ENCODE results near the gene DLG1. TPM values are rescaled to one million over a fixed set of nuclear protein-coding genes. Genes with fewer than 3 reads are reported as not detected.

DLG1 gene
- total RNA-seq, 4 donors from 2014 or later, result 103 to 150 (median 122) TPM

DNA sequence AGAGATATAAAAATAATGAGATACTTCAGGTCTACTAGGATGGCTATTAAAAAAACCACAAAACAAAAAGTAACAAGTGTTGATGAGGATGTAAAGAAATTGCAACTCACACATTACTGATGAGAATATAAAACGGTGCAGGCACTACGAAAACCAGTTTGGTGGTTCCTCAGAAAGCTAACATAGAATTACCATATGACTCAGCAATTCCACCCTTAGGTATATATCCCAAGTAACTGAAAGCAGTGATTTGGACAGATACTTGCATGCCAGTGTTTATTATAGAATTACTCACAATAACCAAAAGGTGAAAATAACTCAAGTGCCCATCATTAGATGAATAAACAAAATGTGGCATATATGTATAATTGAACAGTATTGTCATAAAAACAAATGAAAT is 181.3 kb downstream of the DLG1 start:
- peaks cover 0 to 52% (median 0%) of the 10 kb centered on the region in 3 donors for H3K36me3 ChIP-seq
- DNase-seq, result no peak
- TF ChIP-seq, protein P1, sequence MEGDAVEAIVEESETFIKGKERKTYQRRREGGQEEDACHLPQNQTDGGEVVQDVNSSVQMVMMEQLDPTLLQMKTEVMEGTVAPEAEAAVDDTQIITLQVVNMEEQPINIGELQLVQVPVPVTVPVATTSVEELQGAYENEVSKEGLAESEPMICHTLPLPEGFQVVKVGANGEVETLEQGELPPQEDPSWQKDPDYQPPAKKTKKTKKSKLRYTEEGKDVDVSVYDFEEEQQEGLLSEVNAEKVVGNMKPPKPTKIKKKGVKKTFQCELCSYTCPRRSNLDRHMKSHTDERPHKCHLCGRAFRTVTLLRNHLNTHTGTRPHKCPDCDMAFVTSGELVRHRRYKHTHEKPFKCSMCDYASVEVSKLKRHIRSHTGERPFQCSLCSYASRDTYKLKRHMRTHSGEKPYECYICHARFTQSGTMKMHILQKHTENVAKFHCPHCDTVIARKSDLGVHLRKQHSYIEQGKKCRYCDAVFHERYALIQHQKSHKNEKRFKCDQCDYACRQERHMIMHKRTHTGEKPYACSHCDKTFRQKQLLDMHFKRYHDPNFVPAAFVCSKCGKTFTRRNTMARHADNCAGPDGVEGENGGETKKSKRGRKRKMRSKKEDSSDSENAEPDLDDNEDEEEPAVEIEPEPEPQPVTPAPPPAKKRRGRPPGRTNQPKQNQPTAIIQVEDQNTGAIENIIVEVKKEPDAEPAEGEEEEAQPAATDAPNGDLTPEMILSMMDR (IDR thresholded peaks at IDR 0.05), result no peak
- no peak for TF ChIP-seq POLR2A (IDR thresholded peaks at IDR 0.05)
- peaks cover 0 to 16% (median 0%) of the 10 kb centered on the region in 3 donors for H3K4me1 ChIP-seq
- H3K9me3 ChIP-seq, result no peaks in the 10 kb centered on the region
- WGBS, 2 donors, result 44 to 59% methylated on average over 2 of the region's 2 CpGs
- H3K4me3 ChIP-seq, result no peak overlapping the region
- no peaks in the 10 kb centered on the region for H3K27me3 ChIP-seq
- intact Hi-C loops (cut with DNase I), result no loop called here
- peak overlapping the region in 1 of 4 donors; percentile 0 for H3K27ac ChIP-seq

DNA sequence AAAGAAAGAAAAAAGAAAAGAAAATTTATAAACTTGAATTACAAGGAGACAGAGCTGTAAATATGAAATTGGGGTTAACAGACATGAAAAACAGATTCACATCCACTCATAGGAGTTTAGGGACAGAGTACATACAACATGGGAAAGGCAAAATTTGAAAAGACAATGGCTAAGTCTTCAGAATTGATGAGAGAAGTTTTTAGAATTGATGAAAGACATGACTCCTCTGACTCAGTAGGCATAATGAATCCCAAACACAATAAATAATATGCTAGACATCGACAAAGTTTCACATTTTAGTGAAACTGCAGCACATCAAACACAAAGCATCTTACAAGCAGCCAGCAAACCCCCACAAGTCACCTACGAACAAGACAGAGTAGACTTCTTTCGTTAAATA is 184.4 kb downstream of the DLG1 start:
- intact Hi-C loops (cut with DNase I), result no loop called here
- TF ChIP-seq, protein P1 (IDR thresholded peaks at IDR 0.05), result no peak
- TF ChIP-seq POLR2A (IDR thresholded peaks at IDR 0.05), result no peak
- Histone ChIP-seq H3K27ac (no peak overlapping the region), H3K27me3 (no peaks in the 10 kb centered on the region), H3K36me3 (peaks cover 0 to 73% (median 0%) of the 10 kb centered on the region in 3 donors), H3K4me1 (peaks cover 0 to 16% (median 0%) of the 10 kb centered on the region in 3 donors), H3K4me3 (no peak overlapping the region), H3K9me3 (no peaks in the 10 kb centered on the region)
- 91 to 93% methylated on average over 3 of the region's 3 CpGs for WGBS, 2 donors
- DNase-seq, result no peak

DNA sequence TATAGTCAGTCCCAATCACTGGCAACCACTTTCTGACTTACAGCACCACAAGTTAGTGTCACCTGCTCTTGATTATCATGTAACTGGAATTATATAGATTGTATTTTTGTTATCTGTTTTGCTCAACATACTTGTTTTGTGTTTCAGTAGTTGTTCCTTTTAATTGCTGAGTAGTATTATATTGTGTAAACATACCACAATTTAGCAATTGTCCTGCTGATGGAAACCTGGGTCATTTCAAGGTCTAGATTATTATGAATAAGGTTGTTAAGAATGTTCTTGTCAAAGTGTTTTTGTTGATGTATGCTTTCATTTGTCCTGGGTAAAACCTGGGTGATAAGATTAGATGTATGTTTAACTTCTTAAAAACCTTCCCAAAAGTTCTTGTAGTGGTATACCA is 186.7 kb downstream of the DLG1 start:
- TF ChIP-seq, protein P1 (IDR thresholded peaks at IDR 0.05), result no peak
- TF ChIP-seq POLR2A (IDR thresholded peaks at IDR 0.05), result no peak
- peaks cover 0 to 89% (median 0%) of the 10 kb centered on the region in 3 donors for H3K36me3 ChIP-seq
- no peak for DNase-seq
- H3K27me3 ChIP-seq, result no peaks in the 10 kb centered on the region
- no peak overlapping the region for H3K4me3 ChIP-seq
- intact Hi-C loops (cut with DNase I), result no loop called here
- no peaks in the 10 kb centered on the region for H3K9me3 ChIP-seq
- no peak overlapping the region for H3K27ac ChIP-seq
- peaks cover 0 to 4% (median 0%) of the 10 kb centered on the region in 3 donors for H3K4me1 ChIP-seq

DNA sequence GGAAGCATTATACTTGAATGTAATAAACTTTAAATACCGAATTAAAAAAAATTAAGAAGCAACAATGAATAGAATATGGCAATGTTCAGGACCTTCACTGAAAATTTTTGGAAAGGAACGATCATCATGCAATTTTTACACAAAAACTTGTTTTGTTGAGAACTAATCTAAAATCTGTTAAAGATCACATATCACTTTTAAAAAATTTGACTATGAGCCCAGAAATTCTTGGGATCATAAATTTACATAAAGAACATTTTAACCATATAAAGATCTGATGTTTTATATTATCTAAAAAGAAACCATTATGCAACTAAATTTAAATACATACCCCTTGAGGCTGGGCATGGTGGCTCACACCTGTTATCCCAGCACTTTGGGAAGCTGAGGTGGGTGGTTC is 192.6 kb downstream of the DLG1 start:
- Histone ChIP-seq H3K27me3 (no peaks in the 10 kb centered on the region), H3K4me3 (no peak overlapping the region), H3K27ac (no peak overlapping the region), H3K36me3 (peaks cover 0 to 81% (median 0%) of the 10 kb centered on the region in 3 donors), H3K9me3 (no peaks in the 10 kb centered on the region), H3K4me1 (no peaks in the 10 kb centered on the region)
- intact Hi-C loops (cut with DNase I), result no loop called here
- DNase-seq, result no peak
- 79 to 84% methylated on average over 2 of the region's 2 CpGs for WGBS, 2 donors
- TF ChIP-seq, protein P1 (IDR thresholded peaks at IDR 0.05), result no peak
- no peak for TF ChIP-seq POLR2A (IDR thresholded peaks at IDR 0.05)

DNA sequence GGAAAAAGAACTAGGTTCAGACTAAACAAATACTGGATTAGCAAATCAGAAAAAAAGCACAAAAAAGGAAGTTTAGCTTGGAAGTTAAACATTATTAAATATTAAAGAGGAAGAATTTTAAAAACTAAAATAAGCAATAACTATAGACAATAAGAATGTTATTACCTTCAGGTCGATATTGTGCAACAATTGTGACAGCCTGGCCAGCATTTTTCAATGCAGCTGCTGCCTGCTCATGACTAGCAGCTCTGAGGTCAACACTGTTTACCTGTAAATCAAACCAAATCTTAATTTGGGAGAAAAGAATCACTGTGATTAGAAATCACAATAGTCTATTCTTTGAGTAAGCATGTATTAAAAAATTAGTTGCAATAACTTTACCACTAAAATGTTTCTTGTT is 193.7 kb downstream of the DLG1 start:
- Histone ChIP-seq H3K4me3 (no peak overlapping the region), H3K9me3 (no peaks in the 10 kb centered on the region), H3K27ac (no peak overlapping the region), H3K36me3 (peaks cover 0 to 75% (median 0%) of the 10 kb centered on the region in 3 donors), H3K4me1 (no peaks in the 10 kb centered on the region), H3K27me3 (no peaks in the 10 kb centered on the region)
- DNase-seq, result no peak
- TF ChIP-seq POLR2A (IDR thresholded peaks at IDR 0.05), result no peak
- TF ChIP-seq, protein P1 (IDR thresholded peaks at IDR 0.05), result no peak
- intact Hi-C loops (cut with DNase I), result no loop called here
- WGBS, 2 donors, result 65 to 74% methylated on average over 1 of the region's 1 CpG
